GM19397 (cell line): ENCODE measurements around the gene RPL7L1.

Source experiments
- ATAC-seq: cut with Tn5 transposase; IDR thresholded peaks from one replicate; pipeline ENCODE4 v1.9.1; 2021; ENCODE audit warnings: mild to moderate bottlenecking, moderate library complexity; ENCODE audit not compliant: unreplicated experiment

RPL7L1 gene

GRCh38 chr6:42928986-42929820 lies 49.8 kb downstream of the RPL7L1 start, which contains the start of gene CNPY3:
Gene CNPY3, plus strand, starts transcription at chr6:42929480. Its CDS starts 91 bp downstream, at chr6:42929571.
- peak; percentile 75 for ATAC-seq

- peak; percentile 53 for ATAC-seq
Observed at GRCh38 chr6:42929821-42930360, 50.5 kb downstream of the RPL7L1 start.

GRCh38 chr6:42932412-42932811 lies 53.0 kb downstream of the RPL7L1 start:
- no peak for ATAC-seq

DNA sequence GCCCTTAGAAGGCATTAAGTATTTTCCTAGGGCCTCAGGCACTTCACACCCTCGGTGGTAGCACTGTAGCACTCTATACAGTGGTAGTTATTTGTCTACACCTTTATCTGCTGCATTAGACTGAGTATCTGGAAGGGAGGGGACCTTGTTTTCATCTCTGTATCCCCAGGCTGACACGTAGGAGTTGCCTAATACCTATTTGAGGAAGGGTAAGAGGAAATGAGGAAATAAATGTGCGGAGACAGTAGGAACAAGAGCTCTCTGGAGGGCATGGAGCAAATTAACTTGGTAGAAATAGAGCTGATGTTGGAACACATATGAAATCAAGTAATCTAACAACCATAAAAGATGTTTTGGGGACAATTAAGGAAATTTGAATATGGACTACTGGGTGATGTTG lies 53.8 kb downstream of the RPL7L1 start:
- no peak for ATAC-seq

- no peak for ATAC-seq
Observed at GRCh38 chr6:42935322-42935721, 55.9 kb downstream of the RPL7L1 start.

DNA sequence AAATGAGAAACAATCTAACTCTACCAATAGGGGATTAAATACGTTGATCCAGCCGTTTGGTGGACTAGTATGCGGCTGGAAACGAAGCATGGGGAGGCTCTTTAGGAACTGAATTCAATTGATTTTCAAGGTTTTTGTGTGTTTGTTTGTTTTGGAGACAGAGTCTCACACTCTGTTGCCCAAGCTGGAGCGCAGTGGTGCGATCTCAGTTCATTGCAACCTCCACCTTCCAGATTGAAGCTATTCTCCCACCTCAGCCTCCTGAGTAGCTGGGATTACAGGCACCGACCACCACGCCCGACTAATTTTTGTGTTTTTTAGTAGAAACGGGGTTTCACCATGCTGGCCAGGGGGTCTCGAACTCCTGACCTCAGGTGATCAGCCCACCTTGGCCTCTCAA lies 57.0 kb downstream of the RPL7L1 start:
- no peak for ATAC-seq

GRCh38 chr6:42937548-42938427 lies 58.4 kb downstream of the RPL7L1 start:
- ATAC-seq, result no peak

DNA sequence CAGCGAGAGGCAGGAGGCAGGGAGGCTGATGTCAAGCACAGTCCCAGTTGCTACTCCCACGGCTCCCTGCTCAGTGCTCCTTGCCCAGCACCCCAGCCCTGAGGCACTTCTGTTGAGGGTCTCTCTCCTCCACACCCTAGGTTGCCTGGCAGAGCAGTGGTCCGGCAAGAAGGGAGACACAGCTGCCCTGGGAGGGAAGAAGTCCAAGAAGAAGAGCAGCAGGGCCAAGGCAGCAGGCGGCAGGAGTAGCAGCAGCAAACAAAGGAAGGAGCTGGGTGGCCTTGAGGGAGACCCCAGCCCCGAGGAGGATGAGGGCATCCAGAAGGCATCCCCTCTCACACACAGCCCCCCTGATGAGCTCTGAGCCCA lies 59.0 kb downstream of the RPL7L1 start:
- no peak for ATAC-seq

DNA sequence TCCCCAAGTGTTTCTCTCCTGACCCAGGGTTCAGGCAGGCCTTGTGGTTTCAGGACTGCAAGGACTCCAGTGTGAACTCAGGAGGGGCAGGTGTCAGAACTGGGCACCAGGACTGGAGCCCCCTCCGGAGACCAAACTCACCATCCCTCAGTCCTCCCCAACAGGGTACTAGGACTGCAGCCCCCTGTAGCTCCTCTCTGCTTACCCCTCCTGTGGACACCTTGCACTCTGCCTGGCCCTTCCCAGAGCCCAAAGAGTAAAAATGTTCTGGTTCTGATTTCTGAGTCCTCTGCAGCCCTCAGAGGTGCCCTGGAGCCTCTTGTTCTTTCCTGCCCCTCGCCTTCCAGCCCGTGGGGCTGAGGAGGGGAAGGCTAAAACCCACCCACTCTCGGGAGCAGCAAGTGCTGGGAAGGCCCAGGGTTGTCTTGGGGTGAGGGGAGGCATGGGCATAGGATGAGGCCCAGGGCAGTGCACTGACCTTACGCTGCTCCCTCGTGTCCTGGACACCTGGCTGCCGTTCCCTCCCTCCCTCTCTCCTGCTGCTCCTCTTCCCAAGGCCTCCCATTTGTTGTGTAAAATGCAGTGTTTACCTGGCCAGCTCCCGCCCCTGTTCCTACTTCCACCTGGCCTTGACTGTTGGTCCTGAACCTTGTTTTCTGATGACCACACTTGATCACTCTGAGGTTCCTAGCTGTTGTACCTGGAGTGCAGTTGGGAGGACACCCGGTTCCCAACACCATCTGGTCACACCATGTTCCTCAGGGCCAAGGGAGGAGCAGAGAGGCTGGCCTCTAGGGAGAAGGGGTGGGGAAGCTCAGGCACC lies 59.8 kb downstream of the RPL7L1 start:
- no peak for ATAC-seq
